HPDE6-E6E7 (cell line): Measurements from ENCODE around the gene ADGRB2.

Experiments
- DNase-seq: peaks from one replicate; pipeline ENCODE4 v3.0.0; 2011; ENCODE audit warnings: missing footprints; ENCODE audit errors: extremely low spot score

The ADGRB2 gene

DNA sequence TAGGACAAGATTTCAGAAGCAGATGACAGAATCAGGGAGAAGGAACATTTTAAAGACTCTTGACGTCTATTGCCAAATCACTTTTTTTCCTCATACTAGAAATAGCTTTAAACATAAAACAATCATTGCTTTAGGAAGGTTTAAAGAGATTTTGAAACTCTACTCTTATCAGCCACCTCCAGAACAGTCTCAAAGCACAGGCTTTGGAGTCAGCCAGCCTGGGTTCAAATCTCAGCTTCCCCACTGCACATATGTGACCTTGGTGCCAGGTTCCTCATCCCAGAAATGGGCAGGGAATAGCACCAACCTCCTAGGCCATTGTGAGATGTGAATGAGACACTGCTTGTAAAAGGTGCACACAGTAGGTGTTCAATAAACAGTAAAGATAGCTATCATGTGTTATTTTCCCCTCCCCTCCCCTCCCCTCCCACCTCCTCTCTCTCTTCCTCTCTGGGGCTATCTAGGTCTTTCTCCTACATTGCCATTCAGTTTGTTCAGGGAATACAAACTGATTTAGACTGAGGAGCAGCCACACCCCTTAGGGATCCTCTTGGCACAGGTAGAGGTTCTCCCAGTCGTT lies 31.0 kb upstream of the ADGRB2 start:
- DNase-seq = no peak

DNA sequence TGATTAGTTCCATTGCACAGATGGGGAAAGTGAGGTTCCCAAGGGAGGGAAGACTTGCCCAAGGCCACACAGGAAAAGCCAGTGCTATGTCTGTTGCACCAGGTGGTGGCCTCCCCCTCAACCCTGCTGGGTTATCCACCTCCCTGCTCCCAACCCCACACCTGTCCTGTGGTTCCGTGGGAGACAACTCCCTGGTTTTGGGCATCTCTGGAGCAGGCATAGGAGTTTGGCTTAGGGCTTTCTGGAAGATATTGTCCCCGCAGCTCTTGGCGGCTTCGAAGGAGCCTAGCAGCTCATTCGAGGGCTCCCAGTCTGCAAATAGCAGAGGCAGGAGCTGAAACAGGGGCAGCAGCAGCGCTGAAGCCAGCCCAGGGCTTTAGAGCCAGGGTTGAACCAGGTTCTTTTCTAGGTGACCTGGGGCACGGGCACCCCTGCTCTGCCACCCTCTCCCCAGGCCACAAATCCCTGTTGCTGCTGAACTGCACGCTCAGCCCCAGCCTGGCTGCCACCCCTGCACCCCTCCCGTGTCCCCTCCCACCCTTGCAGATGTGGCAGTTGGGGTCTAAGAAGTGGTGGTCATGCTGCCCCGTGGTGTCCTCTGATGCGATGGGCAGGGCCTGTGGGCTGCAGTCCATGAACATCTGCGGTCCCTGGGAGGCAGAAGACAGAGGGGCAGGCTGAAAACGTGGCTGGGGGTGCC lies 29.6 kb upstream of the ADGRB2 start:
- no peak for DNase-seq

DNA sequence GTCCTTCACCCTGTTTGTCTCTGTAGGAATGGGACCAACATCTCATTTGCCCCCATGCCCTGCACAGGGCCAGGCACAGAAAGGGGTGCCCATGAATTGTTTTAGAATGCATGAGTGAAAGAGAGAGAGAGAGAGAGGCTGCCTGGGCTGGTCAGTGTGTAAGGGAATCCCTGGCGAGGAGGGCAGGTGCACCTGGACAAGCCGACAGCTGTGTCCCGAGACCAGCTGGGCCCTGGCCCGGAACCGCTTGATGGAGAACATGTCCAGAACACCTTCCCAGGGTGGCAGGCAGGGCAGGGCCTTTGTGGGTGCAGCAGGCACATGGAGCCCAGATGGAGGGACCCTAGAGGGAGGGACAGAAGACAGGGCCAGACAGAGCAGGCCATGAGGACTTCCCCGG lies 28.9 kb upstream of the ADGRB2 start:
- no peak for DNase-seq

DNA sequence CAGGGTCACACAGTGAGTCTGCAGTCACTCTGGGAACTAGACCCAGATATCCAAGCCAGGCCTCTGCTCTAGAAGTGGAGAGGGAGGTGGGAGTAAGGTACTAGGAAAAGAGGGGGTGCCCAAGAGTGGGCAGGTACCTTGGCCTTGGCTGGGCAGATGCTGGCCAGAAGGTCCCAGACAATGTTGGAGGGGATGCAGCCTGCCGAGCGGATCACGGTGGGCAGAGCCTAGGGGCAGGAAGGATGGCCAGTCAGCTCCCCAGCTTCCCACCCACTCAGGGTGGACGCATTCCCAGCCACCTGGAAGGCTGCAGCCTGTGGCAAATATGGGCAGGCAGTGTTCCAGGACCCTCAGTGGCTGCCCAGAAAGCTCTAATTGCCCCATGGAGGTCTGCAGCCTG lies 28.4 kb upstream of the ADGRB2 start:
- DNase-seq = no peak

DNA sequence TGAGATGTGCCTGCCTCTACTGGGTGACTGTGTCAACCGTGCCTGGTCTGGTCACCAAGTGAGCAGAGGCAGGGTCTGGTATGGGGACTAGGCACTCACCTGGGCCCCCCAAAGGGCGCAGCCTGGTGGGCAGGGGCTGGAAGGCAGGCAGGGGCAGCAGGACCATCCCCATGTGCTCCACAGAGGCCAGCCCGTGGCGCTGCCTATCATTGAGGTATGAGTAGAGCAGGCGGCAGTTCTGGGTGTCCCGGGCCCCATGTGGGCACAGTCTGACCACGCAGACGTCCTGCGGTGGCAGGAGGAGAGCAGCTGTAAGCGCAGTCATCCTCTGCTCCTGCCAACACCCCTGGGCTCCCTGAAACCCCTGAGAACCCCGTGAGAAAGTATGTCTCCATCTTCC lies 28.0 kb upstream of the ADGRB2 start:
- no peak for DNase-seq

DNA sequence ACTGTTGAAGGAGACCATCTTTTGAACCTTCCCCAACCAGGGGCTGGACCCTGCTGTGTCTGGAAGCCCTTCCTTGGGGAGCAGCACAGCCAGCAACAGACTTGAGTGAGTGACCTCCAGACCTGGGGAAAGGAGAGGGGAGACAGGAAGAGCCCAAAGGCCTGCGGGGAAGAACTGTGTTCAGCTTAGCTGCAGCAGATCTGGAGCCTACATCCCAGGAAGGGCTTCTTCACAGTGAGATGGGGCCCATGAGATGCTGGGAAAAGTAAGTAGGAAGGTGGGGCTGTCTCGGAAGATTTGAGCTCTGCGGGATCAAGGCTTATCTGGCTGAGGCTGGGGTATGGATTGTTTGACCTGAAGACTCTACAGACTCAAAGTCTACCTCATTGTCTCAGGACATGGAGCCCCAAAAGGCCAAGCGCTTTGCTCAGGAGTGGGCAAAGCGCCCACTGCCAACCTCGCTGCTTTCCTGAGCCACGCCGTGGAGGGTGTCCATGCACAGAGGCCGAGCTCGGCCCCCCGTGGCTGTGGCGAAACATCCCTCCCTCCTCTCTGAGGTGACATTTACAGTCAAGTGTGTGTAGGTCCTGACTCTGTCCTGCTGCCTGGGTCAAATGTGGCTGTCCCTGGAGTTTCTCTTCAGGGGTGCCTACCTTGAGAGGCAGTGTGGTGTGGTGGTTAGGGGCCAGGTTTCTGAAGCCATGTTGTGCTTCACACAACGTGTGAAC lies 27.2 kb upstream of the ADGRB2 start:
- no peak for DNase-seq

DNA sequence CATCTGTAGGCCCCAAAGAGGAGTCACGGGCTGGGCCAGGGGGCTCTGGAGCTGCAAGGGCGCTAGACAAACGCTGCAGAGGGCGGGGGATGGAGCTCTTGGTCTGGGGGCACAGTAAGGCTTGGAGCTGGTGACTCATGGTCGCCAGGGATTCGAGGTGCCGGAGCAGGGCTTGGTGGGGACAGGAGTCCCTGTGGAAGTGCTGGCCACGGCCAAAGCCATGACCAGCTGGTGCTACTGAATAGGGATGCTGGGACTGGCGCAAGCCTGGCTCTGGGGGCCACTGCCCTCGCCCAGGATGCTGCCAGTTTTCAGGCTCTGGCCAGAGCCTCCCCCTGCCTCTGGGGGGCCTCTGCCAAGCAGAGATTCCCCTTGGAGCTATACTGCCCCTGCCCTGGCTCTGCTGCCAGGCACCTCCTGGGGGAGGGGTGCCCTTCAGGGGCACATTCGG lies 26.5 kb upstream of the ADGRB2 start:
- DNase-seq = no peak

DNA sequence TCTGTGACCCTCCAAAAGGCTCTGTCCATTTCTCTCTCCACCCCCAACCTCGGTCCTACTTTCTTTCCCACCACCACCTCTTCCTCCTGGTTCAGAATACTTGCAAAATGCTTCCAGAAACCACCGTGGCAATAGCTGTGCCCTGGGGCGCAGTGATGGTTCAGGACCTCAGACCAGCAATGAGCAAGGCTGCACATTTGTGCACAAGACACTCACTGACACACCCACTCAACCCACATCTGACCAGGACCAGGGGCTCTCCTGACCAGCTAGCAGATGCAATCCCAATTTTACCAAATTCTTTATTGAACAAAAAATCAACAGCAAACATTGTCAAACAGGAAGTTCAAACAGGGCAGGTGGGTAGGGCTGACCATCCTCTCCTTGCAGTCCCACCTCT lies 26.0 kb upstream of the ADGRB2 start:
- DNase-seq = no peak

DNA sequence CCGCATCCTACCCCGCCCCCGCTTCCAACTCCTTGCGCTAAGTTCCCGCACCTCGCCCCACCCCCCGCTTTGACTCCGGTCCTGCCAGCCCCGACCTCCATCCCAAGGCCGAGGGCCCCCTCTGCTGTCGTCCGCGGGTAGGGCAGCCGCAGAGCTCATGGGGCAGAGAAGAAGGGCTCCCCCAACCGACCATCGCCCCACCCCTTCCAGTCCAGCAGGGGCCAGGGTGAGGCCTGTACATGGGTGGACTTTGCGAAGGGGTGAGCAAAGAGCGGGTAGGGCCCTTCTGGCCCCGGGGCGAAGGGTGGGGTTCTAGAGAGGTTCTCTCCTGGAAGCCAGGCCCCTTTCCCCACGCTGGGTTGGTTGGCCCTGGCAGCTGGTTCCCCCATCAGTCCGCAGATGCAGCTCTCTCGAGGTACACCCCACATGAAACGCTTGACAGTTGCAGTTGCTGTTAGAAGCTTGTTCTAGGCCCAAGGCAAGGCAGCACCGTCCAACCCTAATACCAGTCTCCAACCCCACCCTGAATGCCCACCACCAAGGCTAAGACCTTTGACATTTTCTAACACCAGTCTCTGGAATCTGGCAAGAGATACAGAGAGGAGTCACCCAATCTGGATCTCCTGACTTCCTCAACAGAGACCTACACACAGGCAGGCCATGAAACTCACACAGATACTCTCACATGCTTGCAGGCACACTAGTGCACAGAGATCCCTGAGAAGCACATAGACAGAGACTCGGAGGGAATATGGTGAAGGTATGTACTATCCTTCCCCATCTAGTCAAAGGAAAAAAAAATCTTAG lies 25.3 kb upstream of the ADGRB2 start:
- DNase-seq = peak; percentile 96

DNA sequence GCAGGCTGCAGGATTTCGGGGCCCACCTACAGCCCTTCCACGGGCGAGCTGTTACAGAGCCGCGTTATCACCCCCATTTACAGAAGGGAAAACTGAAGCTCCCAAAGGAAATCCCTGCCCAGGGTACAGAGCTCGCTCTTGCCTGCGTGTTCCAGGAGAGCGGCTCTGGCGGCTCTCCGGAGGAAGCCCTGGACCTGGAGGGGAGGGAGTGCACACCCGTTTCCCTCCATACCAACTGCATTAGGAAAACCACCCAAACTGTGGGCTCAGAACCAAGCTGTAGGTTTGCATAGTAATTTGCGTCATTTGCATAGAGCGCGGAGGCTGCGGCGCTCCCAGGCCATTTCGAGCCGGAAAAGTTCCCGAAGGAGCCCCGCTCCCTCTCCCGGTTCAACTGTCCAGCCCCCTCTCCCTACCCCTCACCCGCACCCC lies 24.7 kb upstream of the ADGRB2 start:
- DNase-seq = peak; percentile 27

DNA sequence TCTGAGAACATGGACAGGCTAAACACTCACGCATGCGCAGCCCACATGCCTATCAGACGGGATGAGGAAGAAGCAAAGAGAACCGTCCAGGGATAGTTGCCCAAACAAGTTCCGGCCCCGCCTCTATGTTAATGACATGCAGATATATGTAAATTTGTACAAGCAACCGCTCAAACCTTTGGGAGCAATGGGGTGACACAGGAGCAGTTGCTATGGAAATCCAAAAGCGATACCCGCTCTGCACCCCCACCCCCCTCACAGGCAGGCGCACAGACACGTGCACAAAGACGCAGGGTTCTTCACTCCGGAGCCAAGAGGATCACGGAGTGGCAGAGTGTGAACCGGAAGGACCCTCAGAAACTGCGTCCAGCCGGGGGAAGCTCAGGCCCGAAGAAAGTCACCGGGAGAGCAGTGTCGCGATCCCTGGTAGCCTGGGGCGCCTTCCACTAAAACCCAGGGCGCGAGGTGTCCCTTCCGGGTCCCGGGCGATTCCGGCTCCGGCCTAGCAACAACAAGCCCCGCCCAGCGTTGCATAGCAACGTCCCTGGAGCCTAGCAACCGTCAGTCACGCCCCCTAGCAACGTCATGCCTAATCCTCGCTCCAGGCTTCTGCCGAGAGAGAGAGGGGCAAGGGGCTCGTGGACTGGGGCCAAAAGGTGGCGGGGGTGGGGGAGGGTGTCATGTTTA lies 24.1 kb upstream of the ADGRB2 start:
- peak; percentile 87 for DNase-seq

DNA sequence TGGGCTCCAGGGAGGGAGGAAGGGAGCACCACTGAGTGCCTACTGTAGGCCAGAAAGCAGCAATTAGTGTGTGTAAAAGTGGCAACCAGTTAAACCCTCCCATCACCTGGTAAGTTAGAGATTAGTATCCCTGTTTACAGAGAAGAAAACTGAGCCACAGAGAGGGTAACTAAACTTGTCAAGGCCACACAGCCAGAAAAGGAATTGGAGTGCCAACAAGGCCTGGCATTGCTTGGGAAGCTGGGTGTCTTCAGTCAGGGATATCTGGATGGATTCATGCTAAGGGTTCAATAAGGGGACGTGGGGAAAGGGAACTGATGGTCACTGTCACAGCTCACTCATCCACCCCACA lies 23.6 kb upstream of the ADGRB2 start:
- no peak for DNase-seq

DNA sequence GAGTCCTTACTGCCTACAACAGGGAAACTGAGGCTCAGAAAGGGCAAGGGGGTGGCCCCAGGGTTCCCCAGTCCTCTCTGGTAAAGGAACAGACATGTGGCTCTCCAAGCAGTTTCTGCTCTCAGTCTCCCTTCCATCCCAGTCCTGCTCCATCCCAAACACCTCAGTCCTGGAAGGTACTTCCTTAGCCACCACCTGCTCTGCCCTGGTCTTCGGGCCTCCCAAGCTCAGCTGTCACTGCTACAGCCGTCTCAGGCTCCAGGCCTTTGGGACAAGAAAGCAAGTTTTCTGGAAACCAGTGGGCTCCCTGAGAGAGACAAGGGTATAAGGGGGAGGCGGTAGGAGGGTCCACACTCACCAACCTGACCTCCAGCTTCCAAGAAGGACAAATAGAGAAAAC lies 23.1 kb upstream of the ADGRB2 start:
- DNase-seq = no peak

DNA sequence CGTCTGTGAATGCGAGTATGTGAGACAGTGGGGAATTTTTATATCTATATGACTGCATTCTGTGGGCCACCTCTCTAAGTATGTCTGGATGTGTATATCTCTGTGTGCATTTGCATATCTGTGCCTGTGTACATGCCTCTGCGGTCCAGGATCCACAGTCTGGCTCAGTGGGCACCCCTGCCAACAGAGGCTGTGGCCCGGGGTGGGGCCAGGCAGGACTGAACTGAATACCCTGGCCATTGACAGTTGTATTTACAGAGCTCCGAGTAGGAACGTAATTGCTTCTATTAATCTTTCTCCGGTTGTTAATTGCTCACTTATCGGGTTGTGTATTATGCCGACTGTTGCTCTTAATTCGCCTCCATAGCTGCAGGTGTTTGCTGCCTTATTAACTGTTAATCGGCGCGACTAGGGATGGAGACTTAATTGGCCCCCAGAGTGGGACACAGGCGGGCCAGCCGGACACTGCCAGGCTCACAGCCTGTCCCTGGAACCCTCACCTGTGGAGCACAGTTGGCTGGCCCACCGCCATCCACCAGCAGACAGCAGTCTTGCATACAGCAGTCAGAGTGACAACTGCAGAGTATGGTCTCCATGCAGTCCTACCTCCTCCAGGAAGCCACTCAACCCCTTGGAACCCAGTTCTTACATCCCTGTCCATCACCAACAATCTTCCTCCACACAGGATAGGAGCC lies 22.4 kb upstream of the ADGRB2 start:
- DNase-seq = no peak

DNA sequence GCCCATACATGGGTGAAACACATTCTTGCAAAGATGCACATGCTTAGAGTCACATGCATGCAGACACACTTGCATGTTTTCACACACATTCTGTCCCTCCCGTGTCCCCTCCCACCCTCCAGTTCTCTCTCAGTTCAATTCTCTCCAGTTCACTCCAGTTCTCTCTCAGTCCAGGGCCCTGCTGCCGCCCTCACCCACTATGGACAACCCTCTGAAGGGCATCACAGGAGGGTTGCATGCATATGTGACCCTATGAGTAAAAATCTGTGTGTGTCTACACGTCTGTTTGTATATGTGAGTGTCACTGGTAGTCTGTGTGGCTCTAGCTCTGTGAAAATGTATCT lies 21.8 kb upstream of the ADGRB2 start:
- no peak for DNase-seq

DNA sequence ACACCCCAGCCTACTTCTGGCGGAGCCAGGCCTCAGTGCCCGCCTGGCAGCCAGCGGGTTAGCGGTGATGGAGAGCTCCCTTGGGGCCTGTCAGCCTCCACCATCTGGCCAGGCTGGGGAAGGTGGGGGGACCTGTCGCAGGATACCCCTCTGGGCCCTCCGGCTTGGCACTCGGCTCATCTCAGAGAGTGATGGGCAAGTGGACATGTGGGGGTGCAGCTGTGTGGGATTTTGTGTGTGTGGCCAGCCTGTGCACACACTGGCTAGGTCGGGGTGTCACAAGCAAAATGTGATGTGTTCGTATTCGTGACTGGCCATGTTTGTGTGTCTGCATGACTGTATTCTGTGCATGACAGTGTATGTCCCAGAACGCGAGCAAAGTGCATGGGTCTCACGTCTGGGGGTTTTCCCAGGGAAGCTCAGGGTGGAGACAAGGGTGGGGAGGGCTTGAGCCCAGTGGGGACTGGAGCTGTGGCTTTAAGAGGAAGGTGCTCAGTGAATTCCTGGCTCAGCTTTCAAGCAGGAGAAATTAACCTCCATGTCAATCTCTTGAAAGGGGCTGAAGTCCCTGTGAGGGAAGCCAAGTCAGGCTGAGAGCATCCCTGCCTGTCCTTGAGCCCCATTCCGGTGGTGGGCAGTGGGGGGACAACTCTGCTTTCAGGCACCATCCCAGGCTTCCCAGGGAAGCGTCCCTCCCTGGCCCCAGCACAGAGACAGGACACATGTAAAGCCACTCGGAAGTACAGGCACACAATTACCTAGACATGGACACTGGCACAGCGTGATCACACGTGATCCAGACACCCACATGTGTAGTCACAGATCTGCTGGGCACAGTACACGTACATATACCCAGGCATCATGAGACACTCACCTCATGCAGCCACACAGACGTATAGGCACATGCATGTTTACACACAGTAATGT lies 21.1 kb upstream of the ADGRB2 start:
- DNase-seq = no peak

DNA sequence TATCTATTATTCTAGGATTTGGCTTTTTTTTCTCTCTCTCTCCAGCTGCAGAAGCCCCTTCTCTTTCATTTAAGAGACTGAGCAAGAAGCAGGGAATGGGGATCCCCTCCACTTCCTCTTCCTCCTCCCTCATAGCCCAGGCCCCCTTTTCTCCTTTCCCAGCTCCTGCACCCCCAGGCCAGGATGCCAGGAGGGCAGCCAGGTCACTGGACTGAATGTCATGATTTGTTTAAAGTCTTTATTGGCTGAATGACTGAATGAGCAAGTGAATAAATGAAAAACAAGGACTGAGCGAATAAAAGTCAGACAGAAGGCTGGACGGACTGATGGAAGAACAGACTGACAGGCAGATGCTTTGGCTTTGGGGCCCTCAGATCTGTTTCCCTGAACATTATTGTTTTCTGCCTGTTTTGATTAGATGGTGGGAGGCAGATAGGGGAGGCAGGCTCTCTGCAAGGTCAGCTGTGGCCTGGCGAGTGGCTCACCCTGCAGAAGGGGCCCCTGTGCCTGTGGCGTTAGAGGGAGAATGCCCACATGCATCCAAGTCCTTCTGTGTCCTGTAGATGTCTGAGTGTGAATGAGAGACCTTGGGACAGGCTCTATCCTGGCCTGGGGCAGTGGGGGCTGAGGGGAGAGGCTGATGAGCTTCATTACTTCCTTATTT lies 20.3 kb upstream of the ADGRB2 start:
- DNase-seq = no peak

DNA sequence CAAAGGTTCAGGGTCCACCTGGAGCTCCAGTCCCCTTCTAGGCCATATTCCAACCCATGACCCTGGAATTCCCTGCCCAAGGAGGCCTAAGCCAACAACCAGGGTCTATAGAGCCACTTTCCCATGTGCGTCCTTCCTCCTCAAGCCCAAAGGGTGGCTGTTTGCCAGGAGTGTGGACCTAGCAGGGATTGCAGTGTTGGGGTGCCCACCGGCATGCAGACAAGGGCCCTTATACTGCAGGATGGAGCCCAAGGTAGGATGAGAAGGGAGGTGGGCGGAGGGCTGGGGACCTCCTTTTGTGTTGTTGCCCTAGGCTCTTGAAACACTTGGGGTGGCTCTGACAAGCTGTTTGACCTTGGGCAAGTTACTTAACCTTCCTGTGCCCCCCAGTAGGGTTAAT lies 19.7 kb upstream of the ADGRB2 start:
- DNase-seq = no peak
